ENCODE measurements around the gene UTF1.

Gene UTF1

GRCh38 chr10:133248334-133248715, 18.3 kb downstream of the UTF1 start:
- Mint-ChIP-seq H3K36me3 (ENCODE audit: low read depth) (no peaks in the 10 kb centered on the region), H3K27me3 (peaks cover 37% of the 10 kb centered on the region), H3K4me1 (ENCODE audit: low read depth) (peaks cover 18% of the 10 kb centered on the region), H3K27ac (no peak overlapping the region), H3K9me3 (no peaks in the 10 kb centered on the region), H3K4me3 (no peak overlapping the region)
- intact Hi-C loops (cut with micrococcal nuclease), result no loop called here

GRCh38 chr10:133249094-133249780, 19.2 kb downstream of the UTF1 start:
- no peaks in the 10 kb centered on the region for H3K9me3 Mint-ChIP-seq
- H3K27ac Mint-ChIP-seq, result no peak overlapping the region
- H3K4me1 Mint-ChIP-seq (ENCODE audit: low read depth), result peaks cover 27% of the 10 kb centered on the region
- intact Hi-C loops (cut with micrococcal nuclease), result no loop called here
- no peak overlapping the region for H3K4me3 Mint-ChIP-seq
- no peaks in the 10 kb centered on the region for H3K36me3 Mint-ChIP-seq (ENCODE audit: low read depth)
- peaks cover 28% of the 10 kb centered on the region for H3K27me3 Mint-ChIP-seq

GRCh38 chr10:133249975-133250754, 20.1 kb downstream of the UTF1 start:
- Mint-ChIP-seq H3K9me3 (no peaks in the 10 kb centered on the region), H3K4me3 (no peak overlapping the region), H3K36me3 (ENCODE audit: low read depth) (no peaks in the 10 kb centered on the region), H3K27ac (peak overlapping the region; percentile 30), H3K27me3 (peaks cover 25% of the 10 kb centered on the region), H3K4me1 (ENCODE audit: low read depth) (peaks cover 37% of the 10 kb centered on the region)
- intact Hi-C loops (cut with micrococcal nuclease), result no loop called here

GRCh38 chr10:133251388-133252222, 21.6 kb downstream of the UTF1 start:
- intact Hi-C loops (cut with micrococcal nuclease), result no loop called here
- no peak overlapping the region for H3K4me3 Mint-ChIP-seq
- H3K9me3 Mint-ChIP-seq, result no peaks in the 10 kb centered on the region
- peaks cover 24% of the 10 kb centered on the region for H3K27me3 Mint-ChIP-seq
- H3K4me1 Mint-ChIP-seq (ENCODE audit: low read depth), result peaks cover 43% of the 10 kb centered on the region
- no peaks in the 10 kb centered on the region for H3K36me3 Mint-ChIP-seq (ENCODE audit: low read depth)
- no peak overlapping the region for H3K27ac Mint-ChIP-seq

- Mint-ChIP-seq H3K9me3 (no peaks in the 10 kb centered on the region), H3K27ac (no peak overlapping the region), H3K4me1 (ENCODE audit: low read depth) (peaks cover 41% of the 10 kb centered on the region), H3K4me3 (no peak overlapping the region), H3K36me3 (ENCODE audit: low read depth) (no peaks in the 10 kb centered on the region), H3K27me3 (peaks cover 20% of the 10 kb centered on the region)
- intact Hi-C loops (cut with micrococcal nuclease), result no loop called here
Observed at GRCh38 chr10:133252223-133252552, 22.2 kb downstream of the UTF1 start.

- Mint-ChIP-seq H3K27ac (peak overlapping the region; percentile 67), H3K27me3 (peaks cover 16% of the 10 kb centered on the region), H3K9me3 (no peaks in the 10 kb centered on the region), H3K4me1 (ENCODE audit: low read depth) (peaks cover 53% of the 10 kb centered on the region), H3K4me3 (no peak overlapping the region), H3K36me3 (ENCODE audit: low read depth) (no peaks in the 10 kb centered on the region)
- intact Hi-C loops (cut with micrococcal nuclease), result no loop called here
Observed at GRCh38 chr10:133253361-133253955, 23.4 kb downstream of the UTF1 start.

- H3K27me3 Mint-ChIP-seq, result peaks cover 16% of the 10 kb centered on the region
- intact Hi-C loops (cut with micrococcal nuclease), result loop anchor here (5.0 kb wide), 1 partner anchor 242 kb away; no protein-coding TSS in a partner anchor
- no peaks in the 10 kb centered on the region for H3K36me3 Mint-ChIP-seq (ENCODE audit: low read depth)
- H3K4me3 Mint-ChIP-seq, result no peak overlapping the region
- peak overlapping the region; percentile 67 for H3K27ac Mint-ChIP-seq
- H3K4me1 Mint-ChIP-seq (ENCODE audit: low read depth), result peaks cover 62% of the 10 kb centered on the region
- H3K9me3 Mint-ChIP-seq, result no peaks in the 10 kb centered on the region
Observed at GRCh38 chr10:133254421-133255120, 24.6 kb downstream of the UTF1 start.

GRCh38 chr10:133255323-133255722, 25.3 kb downstream of the UTF1 start:
- no peaks in the 10 kb centered on the region for H3K36me3 Mint-ChIP-seq (ENCODE audit: low read depth)
- H3K4me3 Mint-ChIP-seq, result no peak overlapping the region
- peaks cover 64% of the 10 kb centered on the region for H3K4me1 Mint-ChIP-seq (ENCODE audit: low read depth)
- H3K27me3 Mint-ChIP-seq, result peaks cover 9% of the 10 kb centered on the region
- H3K27ac Mint-ChIP-seq, result peak overlapping the region; percentile 67
- H3K9me3 Mint-ChIP-seq, result no peaks in the 10 kb centered on the region
- intact Hi-C loops (cut with micrococcal nuclease), result loop anchor here (5.0 kb wide), 1 partner anchor 243 kb away; no protein-coding TSS in a partner anchor

GRCh38 chr10:133257489-133258065, 27.6 kb downstream of the UTF1 start:
- intact Hi-C loops (cut with micrococcal nuclease), result loop anchor here (2.0 to 5.0 kb wide), 3 partner anchors 21 to 245 kb away; partner anchors contain the start of gene VENTX
- no peaks in the 10 kb centered on the region for H3K9me3 Mint-ChIP-seq
- peaks cover 4% of the 10 kb centered on the region for H3K36me3 Mint-ChIP-seq (ENCODE audit: low read depth)
- H3K4me3 Mint-ChIP-seq, result peak overlapping the region; percentile 69
- H3K27ac Mint-ChIP-seq, result peak overlapping the region; percentile 100
- peaks cover 75% of the 10 kb centered on the region for H3K4me1 Mint-ChIP-seq (ENCODE audit: low read depth)
- H3K27me3 Mint-ChIP-seq, result peaks cover 3% of the 10 kb centered on the region

- peaks cover 3% of the 10 kb centered on the region for H3K27me3 Mint-ChIP-seq
- H3K9me3 Mint-ChIP-seq, result no peaks in the 10 kb centered on the region
- intact Hi-C loops (cut with micrococcal nuclease), result loop anchor here (2.0 to 5.0 kb wide), 2 partner anchors 21 to 246 kb away; no protein-coding TSS in a partner anchor
- peak overlapping the region; percentile 100 for H3K27ac Mint-ChIP-seq
- H3K4me1 Mint-ChIP-seq (ENCODE audit: low read depth), result peaks cover 78% of the 10 kb centered on the region
- H3K36me3 Mint-ChIP-seq (ENCODE audit: low read depth), result peaks cover 11% of the 10 kb centered on the region
- H3K4me3 Mint-ChIP-seq, result peak overlapping the region; percentile 69
Observed at GRCh38 chr10:133258066-133258817, 28.2 kb downstream of the UTF1 start.

- peaks cover 78% of the 10 kb centered on the region for H3K4me1 Mint-ChIP-seq (ENCODE audit: low read depth)
Observed at GRCh38 chr10:133258818-133259601, 29.0 kb downstream of the UTF1 start.

More at GRCh38 chr10:133258818-133259601, 29.0 kb downstream of the UTF1 start:
- H3K27ac Mint-ChIP-seq, result peak overlapping the region; percentile 100
- H3K27me3 Mint-ChIP-seq, result peaks cover 3% of the 10 kb centered on the region
- H3K4me3 Mint-ChIP-seq, result peak overlapping the region; percentile 57
- intact Hi-C loops (cut with micrococcal nuclease), result loop anchor here (1.0 to 5.0 kb wide), 3 partner anchors 20 to 247 kb away; partner anchors contain the start of genes TUBGCP2 and ZNF511
- H3K36me3 Mint-ChIP-seq (ENCODE audit: low read depth), result peaks cover 19% of the 10 kb centered on the region
- H3K9me3 Mint-ChIP-seq, result no peaks in the 10 kb centered on the region
